ENCODE results near the gene VN1R5.

VN1R5 gene

DNA sequence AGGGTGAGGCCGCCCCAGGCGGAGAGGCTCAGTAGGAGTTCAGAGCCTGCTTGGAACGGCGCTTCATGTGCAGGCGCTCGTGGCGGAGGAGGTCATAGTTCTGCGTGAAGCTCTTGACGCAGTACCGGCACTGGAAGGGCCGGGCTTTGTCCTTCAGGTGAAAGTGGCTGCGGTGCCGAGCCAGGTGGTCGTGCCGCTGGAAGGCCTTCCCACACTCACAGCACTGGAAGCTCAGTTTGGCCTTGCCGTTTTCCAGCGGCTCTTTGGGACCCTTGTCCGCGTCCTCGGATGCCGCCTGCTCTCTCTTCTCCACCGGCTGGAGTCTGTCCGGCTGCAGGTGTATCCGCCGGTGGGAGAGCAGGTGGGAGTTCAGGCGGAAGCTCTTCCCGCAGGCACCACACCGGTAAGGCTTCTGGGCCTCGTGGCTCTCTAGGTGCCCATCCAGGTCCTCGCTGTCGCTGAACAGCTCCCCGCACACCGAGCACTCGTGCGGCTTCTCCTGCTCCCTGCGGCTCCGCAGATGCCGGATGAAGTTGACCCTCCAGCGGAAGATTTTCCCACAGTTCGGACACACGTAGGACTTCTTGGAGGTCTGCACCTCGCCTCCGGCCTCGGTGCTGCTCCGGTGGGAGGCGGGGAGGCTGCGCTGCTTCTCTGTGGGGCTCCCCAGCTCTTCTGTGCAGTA is 44.8 kb downstream of the VN1R5 start:
- no peak for DNase-seq (ENCODE audit: low read depth, low spot score)

DNA sequence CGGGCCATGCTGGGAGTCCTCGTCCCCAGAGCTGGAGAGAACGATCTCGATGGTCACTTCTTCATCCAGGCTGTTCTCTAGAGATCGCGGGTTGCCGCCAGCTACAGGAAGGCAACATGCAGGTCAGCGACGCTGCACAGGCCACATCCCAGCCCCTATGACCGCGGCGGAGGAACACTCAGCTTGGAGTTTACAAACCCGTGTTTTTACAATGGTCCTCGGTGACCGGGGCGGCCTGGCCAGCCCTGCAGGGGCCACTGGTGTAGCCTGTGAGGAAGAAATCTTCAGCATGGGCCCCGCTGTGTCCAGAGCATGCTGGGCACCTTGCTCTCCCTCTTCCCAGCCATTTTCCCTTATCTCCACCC is 45.3 kb downstream of the VN1R5 start:
- no peak for DNase-seq (ENCODE audit: low read depth, low spot score)

DNA sequence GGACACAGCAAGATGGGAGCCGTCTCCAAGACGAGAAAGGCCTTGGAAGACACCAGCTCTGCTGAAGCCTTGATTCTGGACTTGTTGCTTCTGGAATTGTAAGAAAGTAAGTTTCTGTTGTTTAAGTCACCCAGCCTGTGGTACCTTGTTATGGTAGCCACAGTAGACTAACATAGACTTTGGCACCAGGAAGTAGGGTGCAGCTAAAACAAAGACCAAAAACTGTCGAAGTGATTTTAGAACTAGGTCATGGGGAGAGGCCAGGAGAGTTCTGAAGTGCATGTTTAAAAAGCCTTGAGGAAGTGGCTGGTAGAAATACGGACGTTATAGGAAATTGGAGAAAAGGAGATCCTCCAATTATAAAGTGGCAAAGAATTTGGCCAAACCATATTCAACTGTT is 47.3 kb downstream of the VN1R5 start:
- DNase-seq (ENCODE audit: low read depth, low spot score), result no peak

- DNase-seq (ENCODE audit: low read depth, low spot score), result no peak
Observed at GRCh38 chr1:247304031-247304430, 48.2 kb downstream of the VN1R5 start.
